HG03378 (cell line): ENCODE results near the gene TMEM156.

Source experiments
- ATAC-seq: cut with Tn5 transposase; IDR thresholded peaks from one replicate; pipeline ENCODE4 v1.9.1; 2021; ENCODE audit warnings: mild to moderate bottlenecking, moderate library complexity; ENCODE audit not compliant: unreplicated experiment

TMEM156 gene

DNA sequence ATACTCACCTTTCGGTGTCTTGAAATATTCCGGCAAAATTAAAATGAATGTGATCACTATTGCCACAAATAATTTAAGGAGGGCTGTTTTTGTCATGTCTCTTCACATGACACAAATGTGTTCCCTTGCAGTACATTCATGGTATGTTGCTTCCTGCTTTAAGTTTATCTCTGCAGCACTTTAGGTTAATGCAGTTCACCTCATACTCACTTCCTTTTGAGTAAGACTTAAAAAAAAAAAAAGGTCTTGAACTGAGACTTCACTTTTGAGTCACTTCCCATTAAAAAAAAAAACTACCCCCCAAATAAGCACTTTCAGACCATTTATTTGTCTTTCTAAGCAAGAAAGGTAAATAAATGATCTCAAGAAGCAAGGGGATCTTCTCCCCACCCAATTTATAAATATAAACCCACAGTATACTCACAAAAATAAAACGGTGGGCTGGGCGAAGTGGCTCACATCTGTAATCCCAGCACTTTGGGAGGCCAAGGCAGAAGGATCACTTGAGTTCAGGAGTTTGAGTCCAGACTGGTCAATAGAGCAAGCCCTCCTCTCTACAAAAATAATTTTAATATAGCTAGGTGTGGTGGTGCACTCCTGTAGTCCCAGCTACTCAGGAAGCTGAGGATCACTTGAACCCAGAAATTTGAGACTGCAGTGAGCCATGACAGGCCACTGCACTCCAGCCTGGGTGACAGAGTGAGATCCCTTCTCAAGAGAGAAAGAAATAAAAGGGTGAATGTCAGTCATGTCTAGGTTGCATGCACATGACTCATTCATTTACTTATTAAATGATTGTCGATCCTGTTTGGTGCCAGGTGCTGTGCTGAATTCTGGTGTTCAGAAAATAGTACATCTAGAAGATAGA, at the start of gene TMEM156:
TMEM156 (minus strand) TSS at position 192 of the 868 bp plus-strand sequence; CDS start at position 96, 96 bp downstream.
- peak; percentile 56 for ATAC-seq

- ATAC-seq, result no peak
These were observed 46.6 kb upstream of the TMEM156 start for GRCh38 chr4:39078829-39079228.

DNA sequence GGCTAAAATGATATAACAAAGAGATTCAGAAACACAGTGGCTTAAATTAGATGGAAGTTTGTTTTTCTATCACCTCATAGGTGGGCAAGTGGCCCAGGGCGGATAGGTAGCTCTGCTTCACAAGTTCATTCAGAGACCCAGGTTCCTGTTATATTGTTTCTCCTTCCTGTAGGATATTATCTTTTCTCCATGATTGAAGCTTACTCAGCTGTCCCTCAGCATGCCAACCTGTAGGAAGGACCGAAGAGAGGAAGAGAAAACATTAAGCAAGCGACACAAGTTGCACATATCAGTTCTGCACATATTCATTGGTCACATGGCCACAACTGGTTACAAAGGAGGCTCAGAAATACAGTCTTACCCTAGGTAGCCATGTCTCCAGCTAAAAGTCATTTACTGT, 36.7 kb upstream of the TMEM156 start:
- ATAC-seq, result no peak

GRCh38 chr4:39067451-39067850, 35.2 kb upstream of the TMEM156 start:
- ATAC-seq, result no peak

GRCh38 chr4:39067031-39067430, 34.8 kb upstream of the TMEM156 start:
- ATAC-seq, result no peak

- ATAC-seq, result no peak
These were observed 34.2 kb upstream of the TMEM156 start for GRCh38 chr4:39066371-39066770.

DNA sequence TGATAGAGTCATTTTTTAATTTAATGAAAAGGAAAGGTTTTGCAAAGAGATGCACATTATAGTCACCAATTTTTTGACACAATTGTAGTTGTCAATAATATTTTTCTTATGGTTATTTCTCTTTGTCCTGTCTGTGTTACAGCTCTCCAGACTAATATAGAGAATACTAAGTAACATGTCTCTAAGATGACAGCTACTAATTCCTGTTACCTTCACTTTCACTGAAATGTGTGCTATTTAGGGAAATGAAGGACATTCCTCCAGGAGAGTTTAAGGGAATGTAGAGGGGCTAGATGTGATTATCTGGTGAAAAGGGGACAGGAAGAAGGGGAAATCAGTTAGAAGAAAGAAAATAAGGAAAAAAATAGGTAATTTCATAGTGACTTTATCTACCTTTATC, 31.2 kb upstream of the TMEM156 start:
- ATAC-seq, result no peak

GRCh38 chr4:39062770-39063097, 30.5 kb upstream of the TMEM156 start:
- no peak for ATAC-seq

GRCh38 chr4:39062094-39062769, 30.0 kb upstream of the TMEM156 start, which contains the start of gene KLHL5:
Gene KLHL5, plus strand, starts transcription at chr4:39062232. Its CDS starts 421 bp downstream, at chr4:39062653.
- no peak for ATAC-seq

GRCh38 chr4:39061457-39061856, 29.2 kb upstream of the TMEM156 start:
- no peak for ATAC-seq

DNA sequence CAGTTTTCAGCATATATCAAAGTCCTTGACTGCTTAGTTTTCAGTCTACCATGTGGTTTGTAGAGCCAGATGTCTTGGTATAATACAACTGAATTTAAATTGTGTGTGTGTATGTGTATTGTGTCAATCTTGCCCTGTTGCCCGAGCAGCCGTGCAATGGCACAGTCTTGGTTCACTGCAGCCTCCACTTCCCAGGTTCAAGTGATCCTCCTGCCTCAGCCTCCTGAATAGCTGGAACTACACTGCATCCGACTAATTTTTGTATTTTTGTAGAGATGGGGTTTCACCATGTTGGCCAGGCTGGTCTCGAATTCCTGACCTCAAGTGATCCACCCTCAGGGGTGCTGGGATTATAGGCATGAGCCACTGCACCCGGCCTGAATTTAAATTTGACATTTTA, 23.8 kb upstream of the TMEM156 start:
- ATAC-seq, result no peak

DNA sequence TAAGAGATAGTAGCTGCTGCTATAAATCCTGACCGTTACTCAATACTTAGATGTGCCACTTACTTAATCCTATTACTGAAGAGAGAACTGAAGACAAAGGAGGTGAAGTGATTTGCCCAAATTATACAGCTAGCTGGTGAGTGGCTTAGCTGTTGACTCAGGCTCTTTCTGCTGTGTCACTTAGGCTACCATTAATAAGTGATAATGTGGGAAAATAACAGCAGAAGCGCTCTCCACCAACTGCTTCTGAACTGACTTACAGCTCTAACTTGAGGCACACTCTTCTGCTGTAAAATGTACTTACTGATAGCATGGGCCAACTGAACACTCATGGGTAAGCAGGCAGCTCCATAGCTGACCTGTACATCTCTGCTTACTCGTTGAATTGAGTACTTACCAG, 22.3 kb upstream of the TMEM156 start:
- ATAC-seq, result no peak

GRCh38 chr4:39053983-39054382, 21.8 kb upstream of the TMEM156 start:
- no peak for ATAC-seq

GRCh38 chr4:39051492-39051891, 19.3 kb upstream of the TMEM156 start:
- no peak for ATAC-seq

DNA sequence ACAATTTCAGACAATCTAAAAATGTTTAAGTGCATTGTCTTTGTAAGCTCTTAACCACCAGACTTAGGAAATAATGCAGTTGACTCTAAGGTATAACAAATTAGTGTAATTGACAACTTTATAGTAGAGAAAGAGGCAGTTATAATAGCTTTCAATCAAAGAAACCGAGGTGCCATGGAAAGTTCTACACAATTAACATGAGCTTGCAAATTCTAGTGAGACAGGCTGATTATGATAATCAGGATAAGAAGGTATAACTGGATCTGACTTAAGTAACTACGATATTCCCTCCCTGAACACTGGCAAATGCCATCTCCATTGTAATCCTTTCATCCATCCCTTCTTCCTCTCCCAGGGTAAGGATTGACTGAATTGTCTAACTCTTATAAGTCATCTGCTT, 18.4 kb upstream of the TMEM156 start:
- no peak for ATAC-seq

- no peak for ATAC-seq
These were observed 16.1 kb upstream of the TMEM156 start for GRCh38 chr4:39048311-39048710.

GRCh38 chr4:39047681-39048080, 15.5 kb upstream of the TMEM156 start:
- ATAC-seq, result no peak

- ATAC-seq, result no peak
These were observed 14.0 kb upstream of the TMEM156 start for GRCh38 chr4:39046249-39046648.

GRCh38 chr4:39045827-39046221, 13.6 kb upstream of the TMEM156 start:
- ATAC-seq, result no peak

GRCh38 chr4:39044956-39045826, 13.0 kb upstream of the TMEM156 start:
- ATAC-seq, result peak; percentile 9

DNA sequence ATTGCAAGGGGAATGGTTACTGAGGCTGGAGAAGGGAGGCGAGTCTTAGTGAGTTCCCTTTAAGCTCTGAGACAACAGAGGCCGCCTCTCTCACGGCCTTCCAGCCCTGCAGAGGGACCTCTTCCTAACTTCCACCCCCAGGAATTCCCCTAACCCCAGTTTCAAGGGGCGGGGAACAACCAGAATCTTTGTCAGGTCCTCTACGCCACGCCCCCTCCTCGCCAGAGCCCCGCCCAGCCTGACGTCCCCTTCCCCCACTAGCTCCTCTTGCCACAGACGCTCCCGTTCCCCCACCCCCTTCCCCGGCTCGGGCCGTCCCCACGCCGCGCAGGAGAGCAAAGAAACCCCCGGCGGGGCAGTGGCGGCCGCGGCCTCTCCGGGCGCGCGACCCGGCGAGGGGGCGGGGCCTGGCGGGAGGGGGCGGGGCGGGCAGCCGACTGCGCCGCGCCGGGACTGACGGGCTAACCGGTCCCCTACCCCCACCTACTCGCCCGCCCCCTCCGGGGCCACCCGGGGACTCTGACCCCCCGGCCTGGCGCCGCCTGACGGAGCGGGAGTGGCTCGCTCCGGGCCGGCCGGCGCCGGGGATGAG, 12.3 kb upstream of the TMEM156 start:
- peak; percentile 57 for ATAC-seq
